ENCODE measurements around the gene SETD1B. TPM values are rescaled to one million over a fixed set of nuclear protein-coding genes. Genes with fewer than 3 reads are reported as not detected.

The SETD1B gene
- total RNA-seq, 2 donors from 2014 or later = 14.7 to 23.4 TPM

Other genes with a start within 250 kb of the SETD1B start
- 10 to 100 TPM; 64.2 to 76.4 TPM for gene KDM2B, start 223.0 kb upstream of the SETD1B start, total RNA-seq
- 10 to 100 TPM; 24.0 to 31.3 TPM for gene ORAI1, start 177.5 kb upstream of the SETD1B start, total RNA-seq
- 1 to 10 TPM; 1.4 to 2.5 TPM for gene MORN3, start 134.4 kb upstream of the SETD1B start, total RNA-seq
- gene TMEM120B, start 91.3 kb upstream of the SETD1B start, total RNA-seq = 10 to 100 TPM in 1 of 2 donors, 1 to 10 TPM in 1; 8.6 to 13.7 TPM
- gene RHOF, start 10.3 kb upstream of the SETD1B start, total RNA-seq = 100 to 1,000 TPM; 103 to 123 TPM
- not detected for gene HPD, start 54.9 kb downstream of the SETD1B start, total RNA-seq
- 10 to 100 TPM; 39.8 to 75.1 TPM for gene PSMD9, start 84.8 kb downstream of the SETD1B start, total RNA-seq
- 10 to 100 TPM in 1 of 2 donors, 1 to 10 TPM in 1; 1.8 to 12.6 TPM for gene CFAP251, start 114.6 kb downstream of the SETD1B start, total RNA-seq
- gene BCL7A, start 217.9 kb downstream of the SETD1B start, total RNA-seq = 1 to 10 TPM in 1 of 2 donors, under 1 TPM in 1; 0.82 to 1.1 TPM

Data from activated T-helper 17 cell treated with anti-CD3 and anti-CD28 coated beads, Interleukin-2, amount 50 U/mL, for 72 hours (primary cell).